CD4-positive, alpha-beta T cell (primary cell): Measurements from ENCODE around the gene TAS2R41. TPM values are rescaled to one million over a fixed set of nuclear protein-coding genes. Genes with fewer than 3 reads are reported as not detected.

Source experiments
- ATAC-seq: fragments of 200-7000 bp; cut with Tn5 transposase; one replicate; pipeline ENCODE4 v1.10.0; 2022; ENCODE audit warnings: mild to moderate bottlenecking; ENCODE audit not compliant: poor library complexity
- CTCF ChIA-PET: fragments of 350-600 bp; sonication (Branson Sonifier 250); formaldehyde crosslinking; loops from one replicate; lab custom pipeline; 2021; ENCODE audit warnings: antibody characterized with exemption, inconsistent platforms; lab: Charles Lee
- POLR2A ChIA-PET: fragments of 350-600 bp; sonication (Branson Sonifier 250); formaldehyde crosslinking; loops from one replicate; lab custom pipeline; 2021; ENCODE audit warnings: antibody characterized with exemption, inconsistent platforms; lab: Charles Lee
- DNase-seq, 14 experiments: peaks; one replicate each; pipeline ENCODE4 v3.0.0-alpha.2; 2013 to 2020; ENCODE audit warnings: mixed read lengths in 2 of 14
- H3K27ac ChIP-seq, 2 donors: one replicate each; pipeline versions ENCODE4 v1.5.1 to v1.7.0; 2013; ENCODE audit warnings: low read length in 2 of 2, low read depth in 1 of 2, mild to moderate bottlenecking in 1 of 2
- H3K27me3 ChIP-seq, 2 experiments: 1 replicate in 1 of 2; 2 replicates in 1 of 2; pipeline versions ENCODE4 v1.6.1 to v1.7.0; 2013; ENCODE audit warnings: low read length in 2 of 2, control low read depth in 1 of 2, mild to moderate bottlenecking in 1 of 2, moderate library complexity in 1 of 2; ENCODE audit not compliant: insufficient read depth in 2 of 2, control insufficient read depth in 1 of 2
- H3K36me3 ChIP-seq: one replicate; pipeline ENCODE4 v1.6.1; 2013; ENCODE audit warnings: low read length, control low read depth; ENCODE audit not compliant: insufficient read depth
- H3K4me1 ChIP-seq: one replicate; pipeline ENCODE4 v1.6.1; 2013; ENCODE audit warnings: low read length, control low read depth; ENCODE audit not compliant: insufficient read depth
- H3K4me3 ChIP-seq: one replicate; pipeline ENCODE4 v1.5.1; 2013; ENCODE audit warnings: mild to moderate bottlenecking, low read length, moderate library complexity
- H3K9me3 ChIP-seq, 2 experiments: 1 replicate in 1 of 2; 2 replicates in 1 of 2; pipeline versions ENCODE4 v1.6.1 to v1.7.0; 2013; ENCODE audit warnings: low read length in 2 of 2, mild to moderate bottlenecking in 2 of 2, control low read depth in 1 of 2, moderate library complexity in 1 of 2; ENCODE audit not compliant: control insufficient read depth in 1 of 2, insufficient read depth in 1 of 2
- H3K27ac Mint-ChIP-seq: one replicate; pipeline ENCODE4 v1.8.0; 2020; ENCODE audit warnings: mixed read lengths
- H3K27me3 Mint-ChIP-seq: one replicate; pipeline ENCODE4 v1.8.0; 2021; ENCODE audit warnings: mixed read lengths
- H3K36me3 Mint-ChIP-seq: one replicate; pipeline ENCODE4 v1.8.0; 2021; ENCODE audit warnings: low read depth, mixed read lengths
- H3K4me1 Mint-ChIP-seq: one replicate; pipeline ENCODE4 v1.8.0; 2021; ENCODE audit warnings: low read depth, mixed read lengths
- H3K4me3 Mint-ChIP-seq: one replicate; pipeline ENCODE4 v1.8.0; 2020; ENCODE audit warnings: mild to moderate bottlenecking, mixed read lengths
- H3K9me3 Mint-ChIP-seq: one replicate; pipeline ENCODE4 v1.8.0; 2020; ENCODE audit warnings: mixed read lengths
- intact Hi-C, 2 experiments: fragments of 100-400 bp; cut with DNase I in 1 of 2; cut with micrococcal nuclease in 1 of 2; formaldehyde crosslinking; loops; one replicate each; pipeline versions ENCODE4 v1.15.1 to v1.9.0; 2023 to 2025; cut with DNase I, micrococcal nuclease
- total RNA-seq, 174 experiments: library from RNA in 2 of 174; stranded (reverse) in 2 of 174; gene quantifications; one replicate each; pipeline ENCODE4 v1.2.3 and lab custom pipeline; 2021 to 2026
- TF ChIP-seq, protein P1 (sequence below): fragments of 200-600 bp; IDR thresholded peaks from one replicate; pipeline ENCODE4 v1.8.0; 2022; ENCODE audit warnings: antibody characterized with exemption, mild to moderate bottlenecking

TAS2R41 gene
- total RNA-seq, 2 experiments from 2014 or later, result 0.69 to 0.73 TPM

DNA sequence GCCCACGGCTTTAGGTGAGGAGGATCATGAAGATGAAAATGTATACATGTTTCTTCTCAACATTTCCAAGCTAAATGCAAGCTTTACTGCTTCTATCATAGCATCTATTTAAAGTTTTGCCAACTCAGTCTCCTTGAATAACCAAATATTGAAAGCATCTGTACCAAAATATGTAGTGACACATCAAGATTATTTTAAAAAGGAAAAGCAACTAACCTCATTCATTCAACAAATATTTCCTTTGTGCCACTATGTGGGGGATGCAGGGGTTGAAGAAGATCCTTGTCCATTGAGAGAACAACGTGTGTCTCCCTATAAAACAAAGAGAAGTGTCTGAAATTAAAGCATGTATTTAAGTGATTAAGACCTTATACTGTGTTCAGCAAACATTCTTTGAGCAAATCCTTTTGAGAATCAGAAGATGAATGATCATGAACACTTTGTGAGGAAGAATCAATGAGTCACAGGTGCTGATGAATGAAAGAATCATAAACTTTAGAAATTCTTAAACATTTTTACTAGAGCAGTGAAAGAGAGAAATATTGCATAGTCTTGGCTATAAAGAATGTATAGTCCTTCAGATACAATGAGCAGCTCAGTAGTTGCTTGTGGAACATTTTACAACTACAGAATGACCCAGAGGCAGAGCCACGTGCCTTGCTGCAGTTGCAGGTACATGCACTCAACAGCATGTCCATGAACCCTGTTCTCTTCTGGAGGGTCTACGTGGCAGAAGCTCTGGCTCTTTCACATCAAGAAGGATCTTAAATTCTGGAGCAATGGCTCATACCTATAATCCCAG lies 20.5 kb upstream of the TAS2R41 start:
- intact Hi-C loops, result no loop called here
- H3K36me3 ChIP-seq, result no peaks in the 10 kb centered on the region
- H3K4me3 ChIP-seq, result no peak overlapping the region
- Mint-ChIP-seq H3K4me1 (peaks cover 17% of the 10 kb centered on the region), H3K36me3 (peaks cover 57% of the 10 kb centered on the region), H3K4me3 (no peak overlapping the region), H3K27ac (no peak overlapping the region), H3K27me3 (no peaks in the 10 kb centered on the region), H3K9me3 (no peaks in the 10 kb centered on the region)
- DNase-seq (no peak), ATAC-seq (no peak)
- POLR2A ChIA-PET, result no interaction called here
- CTCF ChIA-PET, result no interaction called here
- no peaks in the 10 kb centered on the region for H3K4me1 ChIP-seq
- TF ChIP-seq, protein P1, sequence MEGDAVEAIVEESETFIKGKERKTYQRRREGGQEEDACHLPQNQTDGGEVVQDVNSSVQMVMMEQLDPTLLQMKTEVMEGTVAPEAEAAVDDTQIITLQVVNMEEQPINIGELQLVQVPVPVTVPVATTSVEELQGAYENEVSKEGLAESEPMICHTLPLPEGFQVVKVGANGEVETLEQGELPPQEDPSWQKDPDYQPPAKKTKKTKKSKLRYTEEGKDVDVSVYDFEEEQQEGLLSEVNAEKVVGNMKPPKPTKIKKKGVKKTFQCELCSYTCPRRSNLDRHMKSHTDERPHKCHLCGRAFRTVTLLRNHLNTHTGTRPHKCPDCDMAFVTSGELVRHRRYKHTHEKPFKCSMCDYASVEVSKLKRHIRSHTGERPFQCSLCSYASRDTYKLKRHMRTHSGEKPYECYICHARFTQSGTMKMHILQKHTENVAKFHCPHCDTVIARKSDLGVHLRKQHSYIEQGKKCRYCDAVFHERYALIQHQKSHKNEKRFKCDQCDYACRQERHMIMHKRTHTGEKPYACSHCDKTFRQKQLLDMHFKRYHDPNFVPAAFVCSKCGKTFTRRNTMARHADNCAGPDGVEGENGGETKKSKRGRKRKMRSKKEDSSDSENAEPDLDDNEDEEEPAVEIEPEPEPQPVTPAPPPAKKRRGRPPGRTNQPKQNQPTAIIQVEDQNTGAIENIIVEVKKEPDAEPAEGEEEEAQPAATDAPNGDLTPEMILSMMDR, result no peak
- no peak overlapping the region for H3K27ac ChIP-seq
- H3K27me3 ChIP-seq, result no peaks in the 10 kb centered on the region
- H3K9me3 ChIP-seq, result peaks cover 0 to 3% of the 10 kb centered on the region in 2 experiments

DNA sequence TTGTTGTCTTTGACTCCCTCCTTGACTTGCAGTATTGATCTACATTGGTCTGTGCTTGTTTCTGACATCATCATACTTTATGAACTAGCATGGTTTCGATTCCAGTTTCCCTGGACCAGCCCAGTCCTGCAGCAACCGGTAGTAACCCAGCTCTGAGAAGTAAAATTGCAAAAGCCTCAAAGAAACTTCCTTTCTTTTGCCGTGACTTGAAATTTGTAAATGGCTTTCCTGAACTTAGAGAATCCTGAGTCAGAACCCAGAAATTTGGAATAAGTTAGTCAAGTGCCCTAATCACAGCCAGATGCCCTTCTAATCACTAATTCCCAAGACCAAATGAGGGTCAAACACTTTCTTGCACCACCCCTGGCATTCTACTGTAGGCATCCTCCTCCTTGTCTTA lies 19.4 kb upstream of the TAS2R41 start:
- Histone ChIP-seq H3K4me1 (no peaks in the 10 kb centered on the region), H3K4me3 (no peak overlapping the region), H3K27me3 (no peaks in the 10 kb centered on the region), H3K36me3 (no peaks in the 10 kb centered on the region), H3K9me3 (peaks cover 0 to 3% of the 10 kb centered on the region in 2 experiments), H3K27ac (no peak overlapping the region)
- ChIA-PET POLR2A (no interaction called here), CTCF (no interaction called here)
- H3K36me3 Mint-ChIP-seq, result peaks cover 54% of the 10 kb centered on the region
- TF ChIP-seq, protein P1, result no peak
- H3K4me1 Mint-ChIP-seq, result peaks cover 6% of the 10 kb centered on the region
- no peaks in the 10 kb centered on the region for H3K9me3 Mint-ChIP-seq
- intact Hi-C loops, result no loop called here
- H3K4me3 Mint-ChIP-seq, result no peak overlapping the region
- no peaks in the 10 kb centered on the region for H3K27me3 Mint-ChIP-seq
- peak in 2 of 14 experiments; percentile 7 to 17 for DNase-seq
- no peak overlapping the region for H3K27ac Mint-ChIP-seq
- no peak for ATAC-seq

DNA sequence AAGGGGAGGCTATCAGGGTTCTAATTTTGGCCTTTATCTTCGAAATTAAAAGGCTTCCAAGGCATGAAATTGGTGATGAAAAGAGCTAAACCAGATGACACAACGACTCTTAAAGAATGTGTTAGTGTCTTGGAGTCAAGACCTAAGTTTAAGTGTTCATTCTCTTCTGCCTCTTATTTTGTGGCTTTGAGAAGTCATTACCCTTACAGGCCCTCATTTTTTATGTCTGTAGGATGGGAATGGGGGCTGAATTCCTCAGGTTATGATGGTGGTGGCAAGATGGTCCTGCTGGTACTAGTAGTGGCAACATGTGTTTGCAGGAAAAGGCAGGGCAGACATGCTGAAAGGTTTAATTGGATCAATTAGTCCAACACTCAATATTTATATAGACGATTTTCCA lies 19.0 kb upstream of the TAS2R41 start:
- POLR2A ChIA-PET, result no interaction called here
- H3K4me3 Mint-ChIP-seq, result no peak overlapping the region
- CTCF ChIA-PET, result no interaction called here

More for the DNA sequence above, 19.0 kb upstream of the TAS2R41 start:
- intact Hi-C loops, result no loop called here
- H3K4me1 ChIP-seq, result no peaks in the 10 kb centered on the region
- H3K9me3 ChIP-seq, result peaks cover 0 to 3% of the 10 kb centered on the region in 2 experiments
- DNase-seq, result no peak
- Mint-ChIP-seq H3K4me1 (peaks cover 3% of the 10 kb centered on the region), H3K9me3 (no peaks in the 10 kb centered on the region), H3K36me3 (peaks cover 55% of the 10 kb centered on the region), H3K27ac (no peak overlapping the region), H3K27me3 (no peaks in the 10 kb centered on the region)
- H3K36me3 ChIP-seq, result no peaks in the 10 kb centered on the region
- no peak for ATAC-seq
- H3K27ac ChIP-seq, result no peak overlapping the region
- H3K4me3 ChIP-seq, result no peak overlapping the region
- TF ChIP-seq, protein P1, result no peak
- no peaks in the 10 kb centered on the region for H3K27me3 ChIP-seq
